Neural progenitor cell (in vitro differentiated cells): ENCODE results near the gene AMY2A.
"Not testable (repeated sequence)": the region's sequence is repeated elsewhere in the genome, so short reads cannot be mapped to it uniquely, and the experiment has no call there.

Experiments
- EZH2 ChIP-seq: fragments of 200-600 bp; sonication (generic); IDR thresholded peaks from 2 replicates; pipeline ENCODE4 v1.6.1; 2017; ENCODE audit warnings: antibody characterized with exemption, mild to moderate bottlenecking, moderate library complexity
- EZH2phosphoT487 ChIP-seq: fragments of 200-600 bp; sonication (generic); IDR thresholded peaks from 2 replicates; pipeline ENCODE4 v1.6.1; 2017; ENCODE audit warnings: antibody characterized with exemption
- TF ChIP-seq, protein P1 (sequence below): fragments of 200-600 bp; sonication (generic); IDR thresholded peaks from 2 replicates; pipeline ENCODE4 v1.5.1; 2017; ENCODE audit warnings: antibody characterized with exemption, mild to moderate bottlenecking

DNA sequence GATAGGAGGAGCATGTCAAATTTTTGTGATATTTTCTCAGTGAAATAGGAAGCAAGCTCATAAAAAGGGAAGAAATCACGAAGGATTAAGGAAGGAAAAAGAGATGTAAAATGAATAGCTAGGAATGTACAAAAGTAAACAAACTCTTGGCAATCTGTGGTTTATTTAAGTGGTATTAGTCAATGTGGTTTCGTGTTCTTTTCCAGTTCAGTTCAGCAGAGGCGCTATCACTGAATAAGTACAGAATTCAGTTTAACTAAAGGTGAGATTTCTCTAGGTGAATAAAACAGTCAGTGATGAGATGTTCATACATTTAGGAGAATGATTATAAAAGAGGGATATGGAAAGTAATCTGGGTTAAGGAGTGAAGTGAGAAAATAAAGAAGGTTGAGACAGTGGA is 26.7 kb downstream of the AMY2A start:
- TF ChIP-seq, protein P1, sequence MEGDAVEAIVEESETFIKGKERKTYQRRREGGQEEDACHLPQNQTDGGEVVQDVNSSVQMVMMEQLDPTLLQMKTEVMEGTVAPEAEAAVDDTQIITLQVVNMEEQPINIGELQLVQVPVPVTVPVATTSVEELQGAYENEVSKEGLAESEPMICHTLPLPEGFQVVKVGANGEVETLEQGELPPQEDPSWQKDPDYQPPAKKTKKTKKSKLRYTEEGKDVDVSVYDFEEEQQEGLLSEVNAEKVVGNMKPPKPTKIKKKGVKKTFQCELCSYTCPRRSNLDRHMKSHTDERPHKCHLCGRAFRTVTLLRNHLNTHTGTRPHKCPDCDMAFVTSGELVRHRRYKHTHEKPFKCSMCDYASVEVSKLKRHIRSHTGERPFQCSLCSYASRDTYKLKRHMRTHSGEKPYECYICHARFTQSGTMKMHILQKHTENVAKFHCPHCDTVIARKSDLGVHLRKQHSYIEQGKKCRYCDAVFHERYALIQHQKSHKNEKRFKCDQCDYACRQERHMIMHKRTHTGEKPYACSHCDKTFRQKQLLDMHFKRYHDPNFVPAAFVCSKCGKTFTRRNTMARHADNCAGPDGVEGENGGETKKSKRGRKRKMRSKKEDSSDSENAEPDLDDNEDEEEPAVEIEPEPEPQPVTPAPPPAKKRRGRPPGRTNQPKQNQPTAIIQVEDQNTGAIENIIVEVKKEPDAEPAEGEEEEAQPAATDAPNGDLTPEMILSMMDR, result not testable (repeated sequence)
- not testable (repeated sequence) for TF ChIP-seq EZH2, EZH2phosphoT487
